Activated T-cell treated with anti-CD3 and anti-CD28 coated beads for 4 hours (primary cell): ENCODE results near the gene ALS2.
"Not testable (repeated sequence)": the region's sequence is repeated elsewhere in the genome, so short reads cannot be mapped to it uniquely, and the experiment has no call there.

Source experiments
- DNase-seq: peaks from one replicate; pipeline ENCODE4 v3.0.0-alpha.2; 2020

The ALS2 gene

GRCh38 chr2:201780674-201781493, at the start of gene ALS2:
TSS of gene ALS2 (minus strand) at chr2:201780933. CDS start at chr2:201768885, 12,048 bp downstream.
- DNase-seq: peak; percentile 92

DNA sequence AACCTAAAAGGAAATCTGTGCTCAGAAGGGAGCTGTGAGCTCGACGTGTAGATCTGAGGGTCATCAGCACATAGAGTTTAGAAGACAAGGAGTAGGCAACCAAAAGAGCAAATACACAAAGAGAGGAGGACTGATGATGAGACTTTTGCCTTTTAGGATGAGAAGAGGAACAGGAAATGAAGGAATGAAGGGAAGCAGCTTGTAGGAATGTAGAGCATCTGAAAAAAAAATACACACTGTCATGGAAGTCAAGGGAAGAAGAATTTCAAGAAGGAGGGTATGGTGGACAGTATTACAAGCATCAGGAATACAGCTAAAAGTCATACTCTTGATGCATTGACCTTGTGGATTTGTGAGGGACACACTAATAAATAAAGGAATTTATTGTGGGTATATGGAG, 47.5 kb upstream of the ALS2 start:
- DNase-seq: no peak

DNA sequence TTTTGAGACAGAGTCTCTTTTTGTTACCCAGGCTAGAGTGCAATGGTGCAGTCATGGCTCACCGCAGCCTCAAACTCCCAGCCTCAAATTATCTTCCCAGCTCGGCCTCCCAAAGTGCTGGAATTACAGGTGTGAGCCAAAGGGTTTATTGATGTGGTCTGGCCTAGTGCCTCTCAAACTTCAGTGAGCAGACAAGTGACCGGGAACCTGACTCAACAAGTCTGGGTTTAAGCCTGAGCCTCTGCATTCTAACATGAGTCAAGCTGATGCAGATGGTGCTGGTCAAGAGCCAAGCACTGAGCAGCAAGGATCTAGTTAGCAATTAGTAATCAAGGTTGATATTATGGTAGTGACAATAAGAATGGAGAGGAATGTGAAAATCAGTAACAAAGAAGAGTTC, 46.9 kb upstream of the ALS2 start:
- no peak for DNase-seq

GRCh38 chr2:201824212-201824611, 43.5 kb upstream of the ALS2 start:
- no peak for DNase-seq

- DNase-seq: no peak
Measured at GRCh38 chr2:201821080-201821479, 40.3 kb upstream of the ALS2 start.

GRCh38 chr2:201820383-201821007, 39.8 kb upstream of the ALS2 start:
- DNase-seq: no peak

DNA sequence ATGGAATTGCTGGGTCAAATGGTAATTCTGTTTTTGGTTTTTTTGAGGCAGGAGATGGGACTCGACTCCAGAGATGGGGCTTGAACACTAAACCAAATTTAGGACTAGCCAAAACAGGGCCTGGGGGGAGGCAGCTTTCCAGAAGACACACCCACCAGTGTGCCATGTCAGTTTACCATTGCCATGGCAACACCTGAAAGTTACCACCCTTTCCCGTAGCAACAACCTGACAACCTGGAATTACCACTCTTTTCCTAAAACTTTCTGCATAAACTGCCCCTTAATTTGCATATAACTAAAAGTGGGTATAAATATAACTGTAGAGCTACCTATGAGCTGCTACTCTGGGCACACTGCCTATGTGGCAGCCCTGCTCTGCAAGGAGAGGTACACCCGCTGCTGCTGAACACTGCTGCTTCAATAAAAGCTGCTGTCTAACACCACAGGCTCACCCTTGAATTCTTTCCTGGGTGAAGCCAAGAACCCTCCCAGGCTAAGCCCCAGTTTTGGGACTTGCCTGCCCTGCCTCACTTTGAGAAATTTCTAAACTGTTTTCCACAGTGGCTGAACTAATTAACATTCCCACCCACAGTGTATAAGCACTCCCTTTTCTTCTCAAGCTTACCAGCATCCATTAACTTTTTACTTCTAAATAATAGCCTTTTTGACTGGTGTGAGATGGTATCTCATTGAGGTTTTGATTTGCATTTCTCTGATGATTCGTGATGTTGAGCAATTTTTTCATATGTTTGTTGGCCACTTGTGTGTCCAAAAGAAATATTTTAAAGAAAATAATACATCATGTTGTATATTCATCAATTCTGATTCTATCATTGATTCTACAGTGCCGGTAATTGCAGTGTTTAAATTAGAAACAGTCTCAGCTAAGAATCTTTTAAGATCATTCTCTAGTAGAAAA, 36.2 kb upstream of the ALS2 start:
- no peak for DNase-seq

DNA sequence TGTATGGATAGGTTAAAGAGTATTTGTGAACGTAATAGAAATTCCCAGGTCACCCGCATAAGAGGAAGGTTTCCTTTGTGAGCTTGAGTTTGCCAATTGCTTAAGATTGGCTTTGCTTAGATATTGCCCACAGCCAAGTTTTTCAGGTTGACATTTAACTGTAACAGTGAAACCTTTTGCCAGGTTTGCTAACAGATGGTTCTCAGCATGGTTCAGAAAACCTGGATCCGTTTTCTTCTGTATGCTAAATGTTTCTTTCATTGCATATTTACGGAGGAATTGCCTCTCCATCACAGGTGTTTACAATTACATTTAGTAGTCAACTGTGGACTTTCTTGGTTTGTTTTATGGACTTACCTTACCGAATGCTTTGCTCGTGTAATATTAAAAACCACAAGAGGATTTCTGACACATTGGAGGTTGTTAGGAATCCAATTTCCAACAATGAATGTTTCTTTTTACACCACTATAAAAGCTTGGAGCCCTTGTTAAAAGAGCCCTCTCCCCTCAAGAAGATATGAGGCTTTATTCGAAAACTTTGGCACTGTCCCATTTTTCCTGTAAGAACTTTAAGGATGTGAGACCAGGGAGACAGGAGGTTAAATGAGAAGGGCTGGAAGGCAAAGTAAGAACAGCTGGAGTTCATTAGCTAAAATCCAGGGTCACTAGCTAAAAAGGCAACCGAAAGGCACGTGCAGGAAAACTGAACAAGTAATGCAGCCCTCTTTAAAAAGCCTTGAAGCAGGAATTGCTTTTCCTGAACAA, 33.4 kb upstream of the ALS2 start:
- DNase-seq: no peak

DNA sequence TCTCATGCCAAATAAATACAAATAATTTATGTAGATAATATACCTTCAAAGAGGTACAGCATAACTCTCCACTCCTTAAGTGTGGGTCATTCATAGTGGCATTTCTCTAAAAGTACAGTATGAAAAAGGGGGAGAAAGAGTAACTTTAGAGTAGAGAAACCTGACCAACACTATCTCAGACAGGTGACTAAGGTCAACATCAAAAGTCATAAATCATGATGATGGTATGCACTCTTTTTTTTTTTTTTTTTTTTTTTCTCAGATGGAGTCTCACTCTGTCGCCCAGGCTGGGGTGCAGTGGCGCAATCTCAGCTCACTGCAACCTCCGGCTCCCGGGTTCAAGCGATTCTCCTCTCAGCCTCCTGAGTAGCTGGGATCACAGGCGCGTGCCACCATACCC, 29.9 kb upstream of the ALS2 start:
- not testable (repeated sequence) for DNase-seq

GRCh38 chr2:201809633-201810032, 28.9 kb upstream of the ALS2 start:
- no peak for DNase-seq

GRCh38 chr2:201808027-201808426, 27.3 kb upstream of the ALS2 start:
- DNase-seq: no peak

DNA sequence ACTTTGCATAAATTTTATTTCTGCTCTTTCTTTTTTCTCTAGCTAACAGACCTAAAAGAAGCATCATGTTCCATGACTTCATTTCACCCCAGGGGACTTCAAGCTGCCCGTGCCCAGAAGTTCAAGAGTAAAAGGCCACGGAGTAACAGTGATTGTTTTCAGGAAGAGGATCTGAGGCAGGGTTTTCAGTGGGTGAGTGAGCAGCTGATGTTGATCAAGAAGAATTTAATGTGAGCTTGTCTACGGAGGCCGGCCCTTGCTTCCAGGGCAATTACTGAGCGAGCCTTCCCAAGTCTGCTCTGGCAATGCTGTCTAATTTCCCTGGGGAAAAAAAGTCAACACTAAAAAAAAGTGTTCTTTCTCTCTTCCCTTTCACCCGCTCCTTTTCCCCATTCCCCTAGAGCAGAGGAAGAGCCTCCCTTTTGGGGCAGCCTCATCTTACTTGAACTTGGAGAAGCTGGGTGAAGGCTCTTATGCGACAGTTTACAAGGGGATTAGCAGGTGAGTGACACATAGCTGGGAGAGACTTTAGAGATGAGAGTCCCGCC, 26.8 kb upstream of the ALS2 start:
- no peak for DNase-seq

GRCh38 chr2:201806442-201807170, 25.9 kb upstream of the ALS2 start, which contains the start of gene CDK15:
TSS of gene CDK15 (plus strand) at chr2:201806537. CDS start at chr2:201806665, 128 bp downstream.
- DNase-seq: no peak

GRCh38 chr2:201798914-201799285, 18.2 kb upstream of the ALS2 start:
- not testable (repeated sequence) for DNase-seq

DNA sequence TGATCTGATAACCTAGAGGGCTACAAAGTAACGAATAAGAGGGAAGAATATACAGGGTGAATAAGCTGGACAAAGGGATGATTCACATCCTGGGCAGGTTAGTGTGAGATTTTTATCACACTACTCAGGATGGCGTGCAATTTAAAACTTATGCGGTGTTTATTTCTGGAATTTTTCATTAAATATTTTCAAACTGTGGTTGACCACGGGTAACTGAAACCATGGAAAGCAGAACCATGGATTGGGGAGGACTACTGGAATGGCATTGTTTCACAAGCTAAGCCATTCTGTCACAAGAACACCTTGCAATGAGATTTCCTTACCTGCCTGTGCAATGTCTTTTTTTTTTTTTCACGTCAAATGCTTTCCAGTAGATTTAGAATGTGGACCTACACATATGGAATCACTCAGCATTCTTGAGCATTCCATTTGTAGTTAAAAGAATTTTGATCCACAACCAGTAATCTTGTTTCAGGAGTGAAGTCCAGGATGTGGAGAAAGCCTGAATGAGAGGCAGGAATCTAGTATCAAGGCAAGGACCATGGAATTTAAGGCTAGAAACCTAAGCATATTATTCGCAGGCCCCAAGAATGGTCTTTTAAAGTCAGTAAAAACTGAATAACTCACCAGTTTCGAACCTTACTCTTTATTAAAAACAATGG, 17.6 kb upstream of the ALS2 start:
- no peak for DNase-seq

DNA sequence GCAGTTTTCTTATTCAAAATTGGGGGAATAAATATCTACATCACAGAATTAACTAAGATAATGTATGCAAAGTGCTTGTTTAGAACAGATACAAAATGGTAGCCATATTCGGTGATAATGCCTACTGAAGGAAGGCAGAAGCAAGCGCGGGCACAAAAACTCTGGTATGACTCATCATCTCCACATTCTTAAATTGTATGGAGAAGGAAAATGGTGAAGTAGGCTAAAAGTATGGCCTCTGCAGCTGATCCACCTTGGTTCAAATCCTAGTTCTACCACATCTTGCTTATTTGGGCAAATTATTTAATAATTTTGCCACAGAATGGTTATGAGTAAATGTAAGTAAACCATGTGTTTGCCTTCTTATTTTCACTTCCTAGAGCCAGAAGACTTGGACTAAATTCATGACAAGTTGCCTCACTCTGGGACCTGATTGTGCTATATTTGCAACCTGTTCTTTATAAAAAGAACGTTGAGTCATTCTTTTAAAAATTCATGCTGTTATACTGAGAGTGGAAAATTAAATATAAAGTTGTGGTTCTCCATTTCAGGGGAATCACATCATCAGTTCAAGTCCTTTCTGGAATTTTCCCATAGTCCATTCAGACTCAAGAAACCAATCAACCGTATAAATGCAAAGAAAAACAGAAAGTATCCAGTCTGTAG, 16.6 kb upstream of the ALS2 start:
- DNase-seq: no peak

- DNase-seq: no peak
Measured at GRCh38 chr2:201796478-201796865, 15.7 kb upstream of the ALS2 start.

GRCh38 chr2:201795607-201796477, 15.1 kb upstream of the ALS2 start:
- DNase-seq: no peak

DNA sequence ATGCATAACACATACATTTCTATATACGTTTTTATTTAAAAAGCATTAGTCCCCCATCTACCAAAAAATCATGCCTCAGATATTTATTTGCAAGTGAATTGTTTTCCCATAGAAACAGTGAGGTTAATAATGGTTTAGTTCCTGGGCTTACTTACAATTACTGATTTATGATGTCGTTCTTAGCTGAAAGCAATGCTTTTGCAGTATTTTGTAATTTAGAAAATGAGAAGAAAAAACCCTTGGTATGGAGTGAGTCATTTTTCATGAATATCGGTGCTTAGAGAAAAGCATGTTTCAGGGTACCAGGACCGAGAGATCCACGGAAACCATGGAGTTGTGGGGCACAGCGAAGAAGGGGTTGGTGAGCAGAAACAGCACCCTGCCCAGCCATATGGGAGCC, 13.6 kb upstream of the ALS2 start:
- DNase-seq: no peak
